GM18519 (cell line): ENCODE data around the gene NFIA.

Experiments used
- ATAC-seq: cut with Tn5 transposase; IDR thresholded peaks from one replicate; pipeline ENCODE4 v1.9.1; 2021; ENCODE audit warnings: mild to moderate bottlenecking, moderate library complexity; ENCODE audit not compliant: unreplicated experiment, low FRiP score

NFIA gene

GRCh38 chr1:61174060-61174795, 91.9 kb downstream of the NFIA start:
- ATAC-seq = no peak

GRCh38 chr1:61175976-61176375, 93.6 kb downstream of the NFIA start:
- no peak for ATAC-seq

DNA sequence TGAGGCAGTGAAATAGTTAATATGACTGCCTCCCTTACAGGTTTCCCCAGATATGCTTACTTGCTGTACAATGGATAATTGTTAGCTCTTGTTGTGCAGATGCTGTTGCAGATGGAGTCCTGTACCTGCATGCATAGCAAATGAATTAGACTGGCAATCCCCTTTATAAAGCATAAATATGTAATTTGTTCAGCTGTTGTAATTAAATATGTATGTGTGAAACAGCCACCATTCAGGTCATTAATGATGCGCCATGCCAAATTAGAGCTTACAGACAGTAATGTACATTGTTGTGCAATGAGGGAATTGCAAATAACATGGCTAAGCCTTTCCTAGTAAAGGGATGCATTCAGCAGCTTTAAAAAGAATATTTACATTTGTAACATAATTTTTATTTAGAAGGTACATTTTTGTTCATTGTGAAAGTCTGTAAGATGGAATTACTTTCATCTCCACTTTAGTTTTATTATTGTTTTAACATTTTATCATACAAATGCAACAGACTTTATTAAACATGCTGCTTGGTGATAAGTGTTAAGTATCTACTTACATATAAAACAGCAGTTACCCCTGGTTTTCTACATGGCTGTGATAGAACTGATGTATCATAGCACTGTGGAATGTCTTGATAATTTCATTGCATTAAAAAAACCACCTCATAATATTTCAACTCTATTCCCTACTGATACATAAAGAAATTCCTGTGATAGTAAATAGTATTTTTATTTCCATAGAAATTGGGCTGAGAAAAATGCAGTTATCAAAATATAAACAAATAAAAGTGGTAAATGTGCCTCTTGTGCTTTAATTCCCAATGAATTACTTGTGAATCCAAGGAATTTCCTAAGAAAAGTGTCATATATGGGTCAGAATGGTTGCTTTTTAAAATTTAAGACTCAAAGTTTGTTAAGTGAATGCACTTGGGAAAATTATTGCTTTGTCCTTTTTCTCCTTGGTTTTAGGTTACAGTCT, 99.0 kb downstream of the NFIA start:
- no peak for ATAC-seq

DNA sequence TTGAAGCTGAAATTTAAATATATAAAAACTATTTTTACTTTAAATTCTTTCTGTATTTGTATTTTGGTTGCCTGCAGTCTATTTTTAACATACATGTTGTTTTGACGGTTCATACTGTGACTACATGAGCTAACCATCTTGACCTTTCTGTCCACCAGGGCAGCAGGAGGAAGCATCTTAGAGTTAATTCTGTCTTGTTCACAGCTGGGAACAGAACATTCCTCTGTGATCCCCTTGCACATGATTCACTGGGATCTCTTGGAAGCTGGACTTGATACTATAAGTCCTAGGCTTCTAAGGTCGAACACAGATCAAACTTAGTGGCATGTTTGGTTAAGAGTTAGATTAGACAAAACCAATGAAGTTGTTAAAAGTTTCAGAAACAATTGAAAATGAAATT, 99.7 kb downstream of the NFIA start:
- no peak for ATAC-seq

DNA sequence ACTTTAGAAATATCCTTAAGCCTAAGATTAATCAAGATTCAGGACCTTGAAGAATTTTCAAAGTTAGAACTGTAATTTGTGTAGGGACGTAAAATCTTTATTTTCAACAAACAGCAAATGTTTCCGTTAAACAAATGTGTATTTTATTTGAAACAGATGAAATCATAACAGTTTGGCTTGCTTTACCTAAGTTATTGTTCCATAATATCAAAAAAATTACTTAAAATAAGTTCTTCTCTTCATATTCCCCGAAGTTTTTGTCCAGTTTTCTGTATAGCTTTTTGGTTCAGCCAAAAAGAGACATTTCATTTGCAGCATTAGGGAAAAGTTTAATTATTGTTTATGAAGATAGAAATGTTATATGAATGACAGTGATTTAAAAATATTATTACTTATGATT, 100.1 kb downstream of the NFIA start:
- no peak for ATAC-seq

DNA sequence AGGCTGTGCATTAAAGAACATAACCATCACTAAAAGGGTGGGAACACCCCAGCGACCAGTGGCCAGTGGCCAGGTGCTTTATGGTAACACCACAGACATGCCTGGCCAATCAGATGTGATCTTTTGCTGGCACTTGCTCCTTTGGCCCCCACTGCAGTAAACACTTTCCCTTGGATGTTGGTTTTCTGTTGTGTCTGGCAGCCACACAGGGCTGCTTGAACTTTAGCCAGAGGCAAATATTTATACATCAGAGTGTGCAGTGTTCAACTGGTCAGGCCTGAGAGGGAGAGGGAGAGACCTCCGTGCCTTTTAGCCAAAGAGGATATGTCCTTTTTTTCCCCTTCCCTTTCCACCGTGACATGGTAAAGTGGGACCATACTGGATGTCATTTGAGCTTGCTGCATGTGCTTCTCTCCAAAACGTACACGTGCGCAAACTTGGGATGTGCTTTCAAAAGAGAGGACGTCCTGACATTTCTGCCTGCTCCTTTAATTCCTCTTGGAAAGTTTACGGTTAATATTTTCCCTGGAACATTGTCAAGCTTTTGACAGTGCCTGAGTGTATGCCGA, 101.2 kb downstream of the NFIA start:
- no peak for ATAC-seq

DNA sequence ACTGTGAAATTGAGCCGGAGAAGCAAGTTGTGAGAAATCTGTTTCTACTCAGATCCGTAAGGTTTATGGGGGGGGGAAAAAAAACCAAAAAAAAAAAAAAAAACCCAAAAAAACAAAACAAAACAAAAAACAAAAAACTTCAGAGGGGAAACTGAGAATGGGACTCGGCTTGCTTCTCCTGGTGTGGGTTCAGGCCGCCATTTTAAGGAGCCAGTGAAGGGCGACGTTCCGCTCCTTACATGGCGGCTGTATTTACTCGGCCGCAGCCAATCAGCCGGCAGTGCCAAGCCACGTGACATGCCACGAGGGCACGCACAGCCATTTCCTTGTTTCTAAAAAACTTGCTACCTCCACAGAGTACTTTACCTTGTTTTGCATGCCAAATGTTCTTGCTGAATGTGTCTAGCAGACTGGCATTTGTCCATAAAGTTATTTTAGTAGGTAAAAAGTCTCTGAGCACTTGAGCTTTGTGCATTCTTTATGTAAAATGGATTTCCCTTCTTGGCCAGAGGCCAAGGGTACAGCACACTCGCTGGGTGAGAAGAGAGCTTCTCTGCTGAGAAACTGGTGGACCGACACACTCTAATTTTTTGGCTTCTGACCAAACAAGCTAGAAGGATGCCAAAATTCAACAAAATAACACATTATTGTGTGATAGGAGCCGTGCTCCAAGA, 101.8 kb downstream of the NFIA start:
- no peak for ATAC-seq

- ATAC-seq = no peak
Observed at GRCh38 chr1:61184714-61185106, 102.3 kb downstream of the NFIA start.

DNA sequence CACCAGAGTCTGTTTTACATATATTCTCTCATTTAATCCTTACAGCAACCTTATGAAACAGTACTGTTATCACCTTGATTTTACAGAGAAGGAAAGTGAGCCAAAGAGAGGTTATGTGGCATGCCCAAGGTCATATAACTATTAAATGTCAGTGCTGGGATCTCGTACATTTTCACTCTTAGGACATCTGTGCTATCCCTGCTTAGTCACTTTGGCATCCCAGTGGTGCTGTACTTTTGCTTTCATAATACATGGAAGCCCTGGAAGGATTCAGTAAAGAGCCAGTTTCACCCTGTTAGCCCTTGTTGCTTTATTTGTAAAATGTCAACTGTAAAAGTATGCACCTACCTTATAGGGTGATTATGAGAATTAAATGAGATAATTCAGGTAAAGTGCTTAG, 104.4 kb downstream of the NFIA start:
- no peak for ATAC-seq

DNA sequence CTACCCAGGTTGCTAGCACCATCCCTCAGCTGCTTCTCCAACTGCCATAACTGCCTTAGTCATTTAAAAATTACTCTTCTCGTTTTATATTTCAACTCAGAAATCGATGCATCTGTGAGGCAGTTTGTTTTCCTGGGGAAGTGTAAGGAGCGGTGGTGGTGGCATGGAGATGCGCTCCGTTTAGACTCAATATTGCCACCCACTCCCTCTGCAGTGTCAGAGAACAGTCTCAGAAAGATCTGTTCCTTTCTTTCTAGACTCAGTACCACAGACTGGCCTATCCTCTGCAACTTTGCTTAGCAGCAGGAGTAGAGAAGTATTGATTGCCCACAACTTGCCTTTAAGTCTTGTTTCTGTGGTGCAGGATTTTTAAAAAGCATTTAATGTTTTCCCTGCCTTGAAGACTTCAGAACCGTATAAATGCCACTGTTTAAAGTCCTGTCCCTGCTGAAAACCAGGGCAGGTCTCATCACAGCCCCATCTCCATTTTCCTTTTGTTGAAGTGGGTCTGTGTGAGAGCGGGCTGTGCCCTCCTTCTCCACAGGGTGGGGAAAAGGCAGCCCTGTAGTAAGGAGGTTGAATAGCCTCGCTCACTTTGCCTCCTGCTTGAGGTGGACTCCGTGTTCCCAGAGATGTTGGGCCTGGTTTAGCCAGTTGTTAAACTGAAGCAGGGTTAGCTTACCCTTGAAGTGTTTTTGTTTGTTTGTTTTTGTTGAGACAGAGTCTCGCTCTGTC, 105.2 kb downstream of the NFIA start:
- no peak for ATAC-seq

DNA sequence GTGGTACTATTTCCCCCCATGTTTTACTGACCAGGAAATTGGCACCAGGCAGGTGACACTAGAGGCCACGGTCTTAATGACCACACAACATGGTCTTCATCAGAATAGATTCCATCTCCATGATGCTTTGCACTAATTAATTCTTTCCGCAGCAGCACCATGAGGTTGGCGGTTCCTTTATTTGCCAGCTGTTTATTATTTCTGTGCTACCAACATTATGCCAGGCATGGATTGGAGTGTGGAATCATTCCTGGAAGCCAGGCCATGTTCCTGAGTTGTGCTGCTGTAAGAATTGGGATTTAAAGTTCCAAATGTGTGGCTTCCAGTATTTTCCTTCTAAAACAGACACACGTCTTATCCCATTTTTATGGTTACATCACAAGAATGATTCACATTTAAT, 107.8 kb downstream of the NFIA start:
- ATAC-seq = no peak

DNA sequence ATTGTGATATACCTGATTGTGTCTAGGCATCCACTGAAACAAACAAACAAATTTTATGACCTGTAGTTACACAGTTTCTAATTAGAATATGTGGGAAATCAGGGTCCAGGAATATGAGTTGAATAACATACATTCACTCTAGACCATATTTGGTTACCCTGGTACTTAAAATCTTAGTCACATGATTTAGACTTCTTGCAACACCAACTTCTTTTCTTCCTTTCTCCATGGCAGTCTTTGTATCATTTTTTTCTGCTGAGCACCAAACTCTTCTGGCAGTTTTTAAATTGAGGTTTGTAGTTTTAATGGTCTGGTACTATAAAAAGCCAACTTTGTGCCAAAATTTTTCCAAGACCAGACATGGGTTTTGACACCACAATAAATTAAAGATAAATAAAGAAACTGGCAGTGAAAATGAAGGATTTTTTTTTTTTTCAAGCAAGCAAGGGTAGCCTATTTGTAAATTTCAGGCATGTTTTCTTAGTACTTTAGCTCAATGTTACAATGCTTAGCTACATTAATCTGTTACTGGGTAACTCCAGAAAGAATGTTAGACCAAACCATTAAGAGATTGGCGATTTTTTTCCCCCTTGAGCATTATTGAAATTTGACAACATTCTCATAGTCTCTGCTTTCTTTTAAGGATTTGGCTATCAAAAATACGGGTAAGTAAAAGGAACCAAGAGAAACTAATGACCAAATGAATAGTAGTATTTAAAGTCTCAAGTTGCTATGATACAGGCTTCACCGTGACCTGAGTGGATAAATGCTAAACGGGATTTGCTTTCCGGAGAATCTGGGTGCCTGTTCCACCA, 108.5 kb downstream of the NFIA start:
- no peak for ATAC-seq

- no peak for ATAC-seq
Observed at GRCh38 chr1:61191433-61191720, 109.0 kb downstream of the NFIA start.

DNA sequence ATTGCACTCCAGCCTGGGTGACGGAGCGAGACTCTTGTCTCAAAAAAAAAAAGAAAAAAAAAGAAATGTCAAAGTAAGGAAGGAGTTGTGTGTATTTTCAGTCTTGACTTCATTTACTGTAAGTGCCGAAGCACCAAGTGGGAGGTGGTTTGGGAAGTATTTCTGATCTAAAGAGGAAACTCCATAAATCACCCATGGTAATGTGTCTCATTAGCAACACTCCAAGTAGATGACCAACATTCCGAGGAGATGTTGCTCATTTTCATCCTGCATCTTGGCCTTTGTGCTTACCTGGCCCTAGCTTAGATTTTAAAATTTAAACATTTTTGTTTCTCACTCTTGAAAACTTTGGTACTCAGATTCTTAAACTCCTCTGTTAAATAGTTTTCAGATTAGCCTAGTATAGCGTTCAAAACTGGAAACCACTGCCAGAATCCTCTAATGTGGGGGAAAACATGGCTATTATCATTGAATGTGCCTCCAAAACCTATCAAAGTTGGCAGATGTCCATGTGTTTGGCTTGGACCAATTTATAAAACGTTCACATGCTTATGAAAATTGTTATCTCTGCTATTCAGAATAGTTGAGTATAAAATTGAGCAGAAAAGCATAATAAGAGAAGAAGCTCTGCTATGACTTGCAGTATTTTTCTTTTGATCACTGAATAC, 110.4 kb downstream of the NFIA start:
- ATAC-seq = no peak

- ATAC-seq = no peak
Observed at GRCh38 chr1:61193808-61194207, 111.4 kb downstream of the NFIA start.

- no peak for ATAC-seq
Observed at GRCh38 chr1:61198554-61198953, 116.2 kb downstream of the NFIA start.

DNA sequence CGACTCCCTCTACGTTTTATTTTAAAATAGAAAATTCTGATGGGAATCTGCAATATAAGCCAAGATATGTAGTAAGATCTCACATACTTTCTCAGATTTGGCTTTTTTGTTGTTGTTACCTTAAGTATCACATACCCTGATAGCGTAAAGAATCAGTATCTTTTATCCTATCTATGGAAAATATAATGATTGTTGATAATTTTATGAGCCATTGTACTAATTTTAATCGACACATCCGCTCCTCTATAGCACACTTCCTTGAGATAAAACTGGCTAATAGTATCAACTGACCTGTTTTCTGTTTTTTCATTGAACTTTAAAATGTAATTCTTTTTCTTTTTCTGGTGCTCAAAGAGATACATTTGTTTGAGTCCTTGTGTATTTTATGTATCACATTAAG, 118.7 kb downstream of the NFIA start:
- no peak for ATAC-seq

DNA sequence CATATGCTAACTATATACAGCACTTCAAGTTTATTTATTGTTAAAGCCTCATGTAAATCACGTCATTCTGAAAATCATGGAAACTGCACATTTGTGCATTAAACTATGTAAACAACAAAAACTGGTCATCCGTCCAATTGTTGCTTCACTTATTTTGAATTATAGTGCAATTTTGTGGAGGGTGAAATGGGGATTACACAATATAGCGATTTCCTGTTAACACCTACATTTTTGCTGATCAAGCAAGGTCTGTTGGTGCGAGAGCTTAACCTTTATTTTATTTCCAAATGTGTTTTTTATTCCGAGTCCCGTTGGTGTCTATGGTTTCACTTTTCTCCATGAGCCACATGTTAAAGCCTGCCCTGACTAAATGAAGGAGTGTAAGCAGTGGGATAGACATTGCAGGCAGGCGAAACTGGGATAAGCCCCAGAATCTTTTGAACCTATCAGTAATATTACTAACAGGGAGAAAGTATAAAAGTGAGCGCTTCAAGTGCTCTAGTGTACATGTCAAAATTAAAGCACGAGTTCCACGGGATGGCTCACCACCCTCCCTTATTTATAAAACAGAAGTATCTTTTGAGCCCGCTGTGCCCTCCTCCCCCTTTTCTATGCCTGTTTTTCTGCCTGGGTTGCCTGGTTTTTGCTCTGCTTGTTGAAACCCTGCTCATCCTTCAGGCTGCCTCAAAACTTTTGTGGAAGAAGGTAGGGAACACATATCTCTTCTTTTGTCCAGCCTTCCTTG, 120.7 kb downstream of the NFIA start:
- ATAC-seq = no peak
